Calu3 (cell line): ENCODE results near the gene RHOC. TPM values are rescaled to one million over a fixed set of nuclear protein-coding genes. Genes with fewer than 3 reads are reported as not detected.
A peak's percentile ranks its signal among the peaks of the same experiment; 100 is the strongest.

Experiments used
- BruUV-seq: library from RNA; stranded (reverse); fragments of 400-500 nt; replicated peaks from 2 replicates; lab custom pipeline; 2021; lab: Mats Ljungman, UMichigan
- CTCF ChIA-PET: fragments of 300-600 bp; sonication (Branson Sonifier 250); formaldehyde crosslinking; loops from one replicate; lab custom pipeline; 2022; ENCODE audit warnings: antibody characterized with exemption; lab: Charles Lee
- DNase-seq: peaks from one replicate; pipeline ENCODE4 v3.0.0; 2022
- H3K27ac Mint-ChIP-seq: one replicate; pipeline ENCODE4 v1.8.0; 2022; ENCODE audit warnings: mixed read lengths; ENCODE audit not compliant: unreplicated experiment
- H3K27me3 Mint-ChIP-seq: one replicate; pipeline ENCODE4 v1.8.0; 2022; ENCODE audit warnings: mixed read lengths; ENCODE audit not compliant: unreplicated experiment
- H3K36me3 Mint-ChIP-seq: one replicate; pipeline ENCODE4 v1.8.0; 2022; ENCODE audit warnings: mild to moderate bottlenecking, moderate library complexity, mixed read lengths; ENCODE audit not compliant: insufficient read depth, unreplicated experiment
- H3K4me1 Mint-ChIP-seq: one replicate; pipeline ENCODE4 v1.8.0; 2022; ENCODE audit warnings: mild to moderate bottlenecking, low read depth, mixed read lengths; ENCODE audit not compliant: unreplicated experiment
- H3K4me3 Mint-ChIP-seq: one replicate; pipeline ENCODE4 v1.8.0; 2022; ENCODE audit warnings: mild to moderate bottlenecking, low read depth, moderate library complexity, mixed read lengths; ENCODE audit not compliant: unreplicated experiment
- H3K9me3 Mint-ChIP-seq: one replicate; pipeline ENCODE4 v1.8.0; 2022; ENCODE audit warnings: low read depth, mixed read lengths; ENCODE audit not compliant: unreplicated experiment
- intact Hi-C: fragments of 100-400 bp; cut with micrococcal nuclease; formaldehyde crosslinking; loops from one replicate; pipeline ENCODE4 v1.10.0; 2022; ENCODE audit not compliant: unreplicated experiment
- total RNA-seq: library from RNA; stranded (reverse); gene quantifications from 2 replicates; pipeline ENCODE4 v1.2.3, GENCODE V29; 2022
- TF ChIP-seq, protein P1 (sequence below): fragments of 200-600 bp; IDR thresholded peaks from one replicate; pipeline ENCODE4 v1.8.0; 2022; ENCODE audit warnings: antibody characterized with exemption; ENCODE audit not compliant: unreplicated experiment

The RHOC gene
- total RNA-seq, 1 experiment from 2014 or later = 176 TPM

DNA sequence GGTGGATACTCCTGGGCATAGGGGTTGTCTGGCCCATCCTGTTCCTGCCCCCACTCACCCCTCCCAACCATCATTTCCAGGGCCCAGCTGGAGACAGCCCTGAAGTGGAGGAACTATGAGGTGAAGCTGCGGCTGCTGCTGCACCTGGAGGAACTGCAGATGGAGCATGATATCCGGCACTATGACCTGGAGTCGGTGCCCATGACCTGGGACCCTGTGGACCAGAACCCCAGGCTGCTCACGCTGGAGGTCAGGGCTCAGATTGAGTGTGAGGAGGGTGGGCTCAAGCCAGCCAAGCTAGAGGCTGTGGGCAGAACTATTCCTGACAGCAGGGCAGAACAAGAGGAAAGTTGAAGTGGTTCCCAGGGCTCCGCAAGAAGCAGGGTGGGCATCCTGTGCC, 14.2 kb downstream of the RHOC start:
- Mint-ChIP-seq H3K4me3 (no peak overlapping the region), H3K4me1 (no peaks in the 10 kb centered on the region), H3K27me3 (no peaks in the 10 kb centered on the region), H3K27ac (no peak overlapping the region), H3K9me3 (no peaks in the 10 kb centered on the region), H3K36me3 (peaks cover 5% of the 10 kb centered on the region)
- intact Hi-C loops = no loop called here
- CTCF ChIA-PET = no interaction called here
- BruUV-seq = no TSS peak
- TF ChIP-seq, protein P1, sequence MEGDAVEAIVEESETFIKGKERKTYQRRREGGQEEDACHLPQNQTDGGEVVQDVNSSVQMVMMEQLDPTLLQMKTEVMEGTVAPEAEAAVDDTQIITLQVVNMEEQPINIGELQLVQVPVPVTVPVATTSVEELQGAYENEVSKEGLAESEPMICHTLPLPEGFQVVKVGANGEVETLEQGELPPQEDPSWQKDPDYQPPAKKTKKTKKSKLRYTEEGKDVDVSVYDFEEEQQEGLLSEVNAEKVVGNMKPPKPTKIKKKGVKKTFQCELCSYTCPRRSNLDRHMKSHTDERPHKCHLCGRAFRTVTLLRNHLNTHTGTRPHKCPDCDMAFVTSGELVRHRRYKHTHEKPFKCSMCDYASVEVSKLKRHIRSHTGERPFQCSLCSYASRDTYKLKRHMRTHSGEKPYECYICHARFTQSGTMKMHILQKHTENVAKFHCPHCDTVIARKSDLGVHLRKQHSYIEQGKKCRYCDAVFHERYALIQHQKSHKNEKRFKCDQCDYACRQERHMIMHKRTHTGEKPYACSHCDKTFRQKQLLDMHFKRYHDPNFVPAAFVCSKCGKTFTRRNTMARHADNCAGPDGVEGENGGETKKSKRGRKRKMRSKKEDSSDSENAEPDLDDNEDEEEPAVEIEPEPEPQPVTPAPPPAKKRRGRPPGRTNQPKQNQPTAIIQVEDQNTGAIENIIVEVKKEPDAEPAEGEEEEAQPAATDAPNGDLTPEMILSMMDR = no peak
- no peak for DNase-seq

DNA sequence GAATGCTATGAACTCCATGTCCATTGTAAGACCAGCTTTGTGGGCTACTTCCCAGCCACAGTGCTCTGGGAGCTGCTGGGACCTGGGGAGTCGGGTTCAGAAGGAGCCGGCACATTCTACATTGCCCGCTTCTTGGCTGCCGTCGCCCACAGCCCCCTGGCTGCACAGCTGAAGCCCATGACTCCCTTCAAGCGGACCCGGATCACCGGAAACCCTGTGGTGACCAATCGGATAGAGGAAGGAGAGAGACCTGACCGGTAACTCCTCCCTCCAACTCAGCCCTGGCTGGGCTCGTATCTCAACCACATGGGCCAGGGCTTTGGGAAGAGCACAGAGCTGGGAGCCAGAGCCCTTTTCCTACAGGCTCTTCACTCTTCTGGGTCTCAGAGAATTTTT, 17.1 kb downstream of the RHOC start:
- CTCF ChIA-PET = interaction anchor here (0.6 kb wide), 1 partner anchor 29 kb away, joined by 3 read pairs; no protein-coding TSS in a partner anchor
- BruUV-seq = no TSS peak
- no peak overlapping the region for H3K4me3 Mint-ChIP-seq
- TF ChIP-seq, protein P1 = no peak
- H3K4me1 Mint-ChIP-seq = no peaks in the 10 kb centered on the region
- no peaks in the 10 kb centered on the region for H3K9me3 Mint-ChIP-seq
- H3K27ac Mint-ChIP-seq = no peak overlapping the region
- DNase-seq = no peak
- H3K36me3 Mint-ChIP-seq = peaks cover 5% of the 10 kb centered on the region
- intact Hi-C loops = no loop called here
- no peaks in the 10 kb centered on the region for H3K27me3 Mint-ChIP-seq

DNA sequence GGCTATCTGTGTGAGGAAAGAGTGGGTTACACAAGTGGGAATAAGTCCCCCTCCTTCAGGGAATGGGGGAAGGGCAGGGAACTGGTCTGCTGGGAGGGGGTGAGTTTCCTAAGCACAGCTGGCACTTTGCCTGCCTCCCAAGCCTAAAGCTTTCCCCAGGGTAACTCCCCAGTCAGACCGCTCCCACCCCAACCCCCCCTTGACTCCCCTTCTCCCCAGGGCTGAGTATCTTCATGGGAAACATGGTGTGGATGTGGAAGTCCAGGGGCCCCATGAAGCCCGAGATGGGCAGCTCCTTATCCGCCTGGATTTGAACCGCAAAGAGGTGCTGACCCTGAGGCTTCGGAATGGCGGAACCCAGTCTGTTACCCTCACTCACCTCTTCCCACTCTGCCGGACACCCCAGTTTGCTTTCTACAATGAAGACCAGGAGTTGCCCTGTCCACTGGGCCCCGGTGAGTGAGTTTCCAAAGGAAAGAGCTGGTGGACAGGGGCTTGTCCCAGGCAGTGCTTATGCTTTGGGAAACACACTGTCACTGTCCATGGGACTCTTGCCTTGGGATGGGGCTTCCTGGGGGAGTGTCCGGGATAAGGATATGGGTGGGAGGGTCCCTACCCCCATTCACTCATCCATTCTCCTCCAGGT, 17.6 kb downstream of the RHOC start:
- TF ChIP-seq, protein P1 = no peak
- DNase-seq = no peak
- no peaks in the 10 kb centered on the region for H3K4me1 Mint-ChIP-seq
- H3K36me3 Mint-ChIP-seq = peaks cover 5% of the 10 kb centered on the region
- H3K27me3 Mint-ChIP-seq = no peaks in the 10 kb centered on the region
- H3K9me3 Mint-ChIP-seq = no peaks in the 10 kb centered on the region
- H3K4me3 Mint-ChIP-seq = no peak overlapping the region
- BruUV-seq = TSS peak; percentile 21
- CTCF ChIA-PET = interaction anchor here (0.6 kb wide), 1 partner anchor 28 kb away, joined by 3 read pairs; no protein-coding TSS in a partner anchor
- no peak overlapping the region for H3K27ac Mint-ChIP-seq
- intact Hi-C loops = no loop called here

DNA sequence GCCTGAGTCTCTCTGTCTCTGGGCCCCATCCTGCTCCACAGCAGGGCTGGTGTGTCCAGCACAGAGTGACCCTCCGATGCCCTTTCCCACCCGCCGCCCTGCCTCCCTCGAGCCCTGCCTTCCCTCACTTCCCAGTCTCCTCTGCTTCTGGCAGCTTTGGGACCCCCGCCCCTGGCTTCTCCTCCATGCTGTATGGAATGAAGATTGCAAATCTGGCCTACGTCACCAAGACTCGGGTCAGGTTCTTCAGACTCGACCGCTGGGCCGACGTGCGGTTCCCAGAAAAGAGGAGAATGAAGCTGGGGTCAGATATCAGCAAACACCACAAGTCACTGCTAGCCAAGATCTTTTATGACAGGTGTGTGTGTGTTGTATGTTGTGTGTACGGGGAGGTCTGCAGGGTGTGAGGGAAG, 18.1 kb downstream of the RHOC start:
- H3K27ac Mint-ChIP-seq = no peak overlapping the region

More for the DNA sequence above, 18.1 kb downstream of the RHOC start:
- Mint-ChIP-seq H3K4me3 (no peak overlapping the region), H3K4me1 (no peaks in the 10 kb centered on the region), H3K36me3 (peaks cover 5% of the 10 kb centered on the region), H3K27me3 (no peaks in the 10 kb centered on the region), H3K9me3 (no peaks in the 10 kb centered on the region)
- intact Hi-C loops = no loop called here
- no peak for DNase-seq
- no TSS peak for BruUV-seq
- CTCF ChIA-PET = no interaction called here
- TF ChIP-seq, protein P1 = no peak
